ENCODE measurements around the gene IFITM5.
"Not testable (repeated sequence)": the region's sequence is repeated elsewhere in the genome, so short reads cannot be mapped to it uniquely, and the experiment has no call there.

The IFITM5 gene

DNA sequence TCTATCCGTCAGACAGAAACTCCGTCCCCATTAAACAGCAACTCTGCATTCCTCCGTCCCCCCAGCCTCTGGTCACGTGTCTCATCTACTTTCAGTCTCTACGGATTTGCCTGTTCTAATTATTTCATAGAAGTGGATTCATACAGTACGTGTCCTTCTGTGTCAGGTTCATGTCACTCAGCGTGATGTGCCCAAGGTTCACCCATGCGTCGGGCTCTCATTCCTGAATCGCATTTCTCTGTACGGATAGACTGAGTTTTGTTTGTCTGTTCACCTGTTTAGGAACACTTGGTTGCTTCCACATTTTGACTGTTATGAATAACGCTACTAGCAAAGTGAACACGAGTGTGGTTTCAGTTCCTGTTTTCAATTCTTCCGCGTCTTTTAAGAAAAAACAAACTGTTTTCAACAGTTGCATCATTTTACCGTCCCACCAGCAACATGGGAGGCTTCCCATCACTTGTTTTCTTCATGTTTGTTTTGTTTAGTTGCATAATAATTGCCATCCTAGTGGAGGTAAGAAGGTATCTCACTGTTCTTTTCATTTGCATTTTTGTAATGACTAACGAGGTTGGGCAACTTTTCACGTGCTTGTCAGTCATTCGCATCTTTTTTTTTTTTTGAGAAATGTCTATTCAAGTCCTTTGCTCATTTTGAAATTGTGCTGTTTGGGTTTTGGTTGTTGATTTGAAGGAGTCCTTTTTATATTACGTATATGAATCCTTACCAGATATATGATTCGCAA lies 30.0 kb downstream of the IFITM5 start:
- DNase-seq (ENCODE audit: low read depth in 4 of 4, low spot score in 1 of 4): no peak

DNA sequence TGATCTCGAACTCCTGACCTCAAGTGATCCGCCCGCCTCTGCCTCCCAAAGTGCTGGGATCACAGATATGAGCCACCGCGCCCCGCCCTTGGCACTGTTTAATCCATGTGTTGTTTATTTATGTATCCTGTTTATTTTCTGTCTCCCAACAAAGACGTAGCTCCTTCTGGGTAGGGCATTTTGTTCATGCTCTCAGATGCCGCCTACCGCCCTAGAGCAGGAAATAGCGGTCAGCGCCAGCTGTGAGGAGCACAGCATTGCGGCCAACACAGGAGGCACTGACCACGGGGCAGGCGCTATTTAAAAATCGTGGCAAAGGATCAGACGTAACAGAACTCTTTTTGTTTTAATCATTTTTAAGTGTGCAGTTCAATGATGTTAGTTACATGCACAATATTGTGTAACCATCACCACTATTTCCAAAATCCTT lies 30.6 kb downstream of the IFITM5 start:
- DNase-seq (ENCODE audit: low read depth in 4 of 4, low spot score in 1 of 4): not testable (repeated sequence)

DNA sequence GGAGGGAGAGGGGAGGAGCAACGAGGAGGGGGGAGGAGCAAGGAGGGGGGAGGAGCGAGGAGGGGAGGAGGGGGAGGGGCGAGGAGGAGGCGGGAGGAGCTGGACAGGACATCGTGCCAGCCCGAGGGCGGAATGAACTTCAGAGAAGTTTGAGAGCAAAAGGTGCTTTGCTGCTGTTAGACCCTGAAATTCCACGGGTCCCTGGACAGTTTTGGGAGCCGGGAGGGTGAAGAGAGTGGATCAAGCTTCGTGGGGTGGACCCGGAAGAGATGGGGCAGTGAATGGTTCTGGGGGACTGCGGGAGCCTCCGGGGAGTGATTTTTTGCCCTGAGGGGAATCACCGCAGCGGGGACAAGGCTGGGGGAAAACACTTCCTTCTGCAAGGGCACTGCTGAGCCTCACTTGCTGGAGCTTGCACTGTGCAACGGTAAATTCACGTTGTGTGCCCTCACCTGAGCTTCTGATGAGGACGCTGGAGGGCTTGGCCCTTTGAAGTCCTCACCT lies 31.8 kb downstream of the IFITM5 start:
- DNase-seq (ENCODE audit: low read depth in 4 of 4, low spot score in 1 of 4): no peak

DNA sequence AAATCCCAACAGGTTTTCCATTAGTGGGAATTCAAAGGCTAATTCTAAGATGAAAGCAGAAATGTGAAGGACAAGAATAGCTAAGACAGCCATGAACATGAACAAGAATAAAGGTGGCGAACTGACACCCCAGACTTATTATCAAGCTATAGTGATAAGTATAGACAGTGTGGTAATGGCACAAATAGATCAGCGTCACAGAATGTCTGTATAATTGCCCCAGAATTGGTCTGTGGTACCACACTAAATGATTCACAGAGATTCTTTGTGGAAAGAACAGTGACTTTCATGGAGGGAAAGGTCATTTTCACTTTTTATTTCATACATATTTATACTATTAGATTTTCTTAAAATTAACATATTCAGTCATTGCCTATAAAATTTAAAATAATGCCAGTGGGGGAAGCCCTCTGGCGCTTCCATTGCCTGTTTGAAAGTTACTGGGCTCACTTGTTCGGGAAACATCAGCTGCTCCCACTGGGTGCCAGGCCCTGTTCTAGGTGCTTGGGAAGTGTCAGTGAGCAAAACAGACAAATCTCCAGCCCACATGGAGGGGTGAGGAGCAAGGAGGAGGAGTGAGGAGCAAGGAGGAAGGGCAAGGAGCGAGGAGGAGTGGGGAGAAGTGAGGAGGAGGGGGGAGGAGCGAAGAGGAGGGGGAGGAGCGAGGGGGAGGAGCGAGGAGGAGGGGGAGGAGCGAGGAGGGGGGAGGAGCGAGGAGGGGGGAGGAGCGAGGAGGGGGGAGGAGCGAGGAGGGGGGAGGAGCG lies 32.5 kb downstream of the IFITM5 start:
- DNase-seq (ENCODE audit: low read depth in 4 of 4, low spot score in 1 of 4): no peak

DNA sequence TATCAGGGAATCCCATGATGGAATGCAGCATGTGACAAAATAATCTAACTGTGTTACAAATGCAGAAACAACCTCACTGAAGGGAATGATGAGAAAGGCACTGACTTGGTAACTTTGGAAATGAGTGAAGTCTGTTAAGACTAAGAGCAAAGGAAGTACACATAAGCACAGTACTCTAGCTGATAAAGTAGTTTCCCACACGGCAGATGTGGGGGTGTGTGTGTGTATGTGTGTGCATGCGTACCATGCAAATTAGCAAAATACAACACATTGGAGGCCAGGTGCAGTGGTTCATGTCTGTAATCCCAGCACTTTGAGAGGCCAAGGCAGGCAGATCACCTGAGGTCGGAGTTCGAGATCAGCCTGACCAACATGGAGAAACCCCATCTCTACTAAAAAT lies 37.7 kb downstream of the IFITM5 start:
- DNase-seq (ENCODE audit: low read depth in 4 of 4, low spot score in 1 of 4): no peak

DNA sequence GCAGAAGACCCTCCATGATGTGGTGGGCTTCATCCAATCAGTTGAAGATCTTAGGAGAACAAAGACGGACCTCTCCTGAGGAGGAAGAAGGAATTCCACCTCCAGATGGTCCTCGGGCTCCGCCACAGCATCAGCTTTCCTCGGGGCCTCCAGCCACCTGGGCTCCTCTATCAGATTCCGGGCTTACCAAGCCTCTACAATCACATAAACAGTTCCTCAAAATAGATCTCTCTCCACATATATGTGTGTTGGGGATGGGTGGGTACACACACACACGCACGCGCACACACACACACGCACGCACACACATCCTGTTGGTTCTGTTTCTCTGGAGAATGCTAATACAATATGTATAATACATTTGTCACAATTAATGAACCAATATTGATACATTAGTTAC lies 39.9 kb downstream of the IFITM5 start:
- no peak for DNase-seq (ENCODE audit: low read depth in 4 of 4, low spot score in 1 of 4)

DNA sequence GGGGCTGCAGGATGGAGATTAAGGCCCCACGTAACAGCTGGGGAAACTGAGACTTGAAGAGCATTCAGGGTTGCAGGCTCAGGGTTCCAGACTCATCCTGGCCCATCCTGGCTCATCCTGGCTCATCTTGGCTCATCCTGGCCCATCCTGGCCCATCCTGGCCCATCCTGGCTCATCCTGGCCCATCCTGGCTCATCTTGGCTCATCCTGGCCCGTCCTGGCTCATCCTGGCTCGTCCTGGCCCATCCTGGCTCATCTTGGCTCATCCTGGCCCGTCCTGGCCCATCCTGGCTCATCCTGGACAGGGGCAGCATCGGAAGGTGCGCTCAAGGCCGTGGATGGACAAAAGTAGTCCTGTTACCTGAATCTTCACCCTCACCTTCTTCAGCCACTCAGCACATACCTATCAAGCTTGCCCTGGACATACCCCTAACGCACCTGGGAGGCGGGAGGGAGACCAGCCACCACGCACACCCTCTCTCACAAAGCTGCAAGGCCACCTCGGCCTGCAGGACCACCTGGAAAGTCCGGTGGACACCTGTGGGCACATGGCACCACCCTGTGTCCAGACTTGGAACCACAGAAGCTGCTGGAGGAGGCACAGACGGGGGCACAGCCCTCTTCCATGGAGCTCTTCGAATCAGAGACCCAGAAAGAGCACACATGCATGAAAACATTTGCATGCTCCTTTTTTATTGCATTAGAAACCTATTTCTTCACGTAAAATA lies 41.4 kb downstream of the IFITM5 start:
- DNase-seq (ENCODE audit: low read depth in 4 of 4, low spot score in 1 of 4): no peak

DNA sequence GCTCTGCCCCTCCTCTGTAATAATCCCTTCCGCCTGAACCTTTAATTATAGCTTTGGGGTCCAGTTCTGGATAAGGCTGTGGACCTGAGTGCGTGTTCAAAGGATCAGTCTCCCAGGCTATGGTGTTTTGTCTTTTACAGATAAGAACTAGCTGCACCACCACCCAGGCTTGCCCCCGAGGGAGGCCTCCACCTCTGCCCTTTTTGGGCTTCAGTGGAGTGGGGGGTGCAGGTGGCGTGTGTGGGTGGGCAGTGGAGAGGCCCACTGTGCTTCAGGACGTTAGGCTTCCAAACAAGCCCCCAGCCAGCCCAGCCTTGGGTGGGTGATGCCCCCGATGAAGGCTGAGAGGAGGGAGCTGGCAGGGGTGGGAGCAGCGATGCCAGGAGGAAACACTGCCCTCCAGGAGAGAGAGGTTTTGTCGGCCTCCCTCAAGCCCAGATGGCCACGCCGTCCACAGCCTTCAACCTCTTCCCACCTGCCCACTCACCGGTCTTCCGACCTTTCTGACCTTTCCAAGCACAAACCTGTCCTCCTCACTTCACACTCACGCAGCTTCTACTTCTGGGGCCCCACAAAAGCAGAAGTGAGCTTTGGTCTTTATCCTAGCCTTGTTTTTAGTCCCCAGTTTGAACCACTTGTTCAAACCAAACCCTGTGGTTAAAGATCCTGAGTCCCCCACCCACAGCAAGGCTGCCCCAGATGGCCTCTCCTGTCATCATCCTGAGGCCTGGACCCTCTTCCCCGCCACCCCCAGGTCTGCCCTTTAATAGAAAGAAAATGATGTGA lies 42.2 kb downstream of the IFITM5 start:
- DNase-seq (ENCODE audit: low read depth in 4 of 4, low spot score in 1 of 4): no peak

DNA sequence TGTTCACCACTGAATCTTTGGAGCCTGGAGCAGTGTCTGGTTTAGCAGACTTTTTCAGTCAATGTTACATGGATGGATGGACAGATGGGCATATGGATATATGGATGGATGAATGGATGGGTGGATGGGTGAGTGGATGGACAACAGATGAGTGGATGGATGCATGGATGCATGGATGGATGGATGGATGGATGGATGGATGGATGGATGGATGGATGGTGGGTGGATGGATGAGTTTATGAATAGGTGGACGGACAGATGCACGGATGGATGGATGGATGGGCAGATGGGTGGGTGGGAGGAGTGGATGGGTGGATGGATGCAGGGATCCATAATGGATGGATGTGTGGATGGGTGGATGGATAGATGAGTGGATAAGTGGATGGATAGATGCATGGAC lies 43.5 kb downstream of the IFITM5 start:
- DNase-seq (ENCODE audit: low read depth in 4 of 4, low spot score in 1 of 4): no peak

DNA sequence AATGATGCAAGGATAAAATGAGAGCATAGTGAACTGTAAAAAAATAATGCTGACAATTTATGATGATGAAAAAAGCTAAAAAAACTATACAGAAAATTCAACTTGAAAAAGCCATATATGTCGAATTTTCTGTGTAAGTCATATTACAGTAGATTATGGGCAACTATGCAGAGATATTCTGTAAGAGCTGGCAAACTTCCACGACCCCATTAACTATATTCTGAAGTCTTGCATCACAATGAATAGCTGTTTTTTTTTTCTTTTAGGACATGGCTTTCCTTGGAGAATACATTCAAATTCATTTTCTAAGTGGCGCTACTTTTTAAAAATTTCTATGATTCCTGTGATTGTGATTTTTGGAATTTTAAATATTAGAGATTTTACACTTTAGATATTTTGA lies 44.1 kb downstream of the IFITM5 start:
- no peak for DNase-seq (ENCODE audit: low read depth in 4 of 4, low spot score in 1 of 4)

DNA sequence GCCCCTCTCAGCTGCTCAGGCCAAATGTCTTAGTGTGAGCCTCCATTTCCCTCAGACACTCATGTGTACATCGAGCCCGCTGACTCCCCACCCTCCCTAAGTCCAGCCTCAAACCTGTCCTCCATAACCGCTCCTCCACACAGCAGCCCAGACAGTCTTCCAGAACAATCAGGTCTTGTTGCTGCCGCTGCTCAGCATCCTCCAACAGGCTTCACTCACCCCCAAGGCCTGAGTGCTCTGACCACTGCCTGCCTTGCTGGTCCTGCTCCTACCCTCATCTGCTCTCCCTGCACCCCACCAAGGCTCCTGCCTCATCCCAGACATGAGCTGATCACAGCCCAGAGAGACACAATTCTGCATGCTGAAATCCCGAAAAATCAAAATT lies 45.4 kb downstream of the IFITM5 start:
- no peak for DNase-seq (ENCODE audit: low read depth in 4 of 4, low spot score in 1 of 4)

DNA sequence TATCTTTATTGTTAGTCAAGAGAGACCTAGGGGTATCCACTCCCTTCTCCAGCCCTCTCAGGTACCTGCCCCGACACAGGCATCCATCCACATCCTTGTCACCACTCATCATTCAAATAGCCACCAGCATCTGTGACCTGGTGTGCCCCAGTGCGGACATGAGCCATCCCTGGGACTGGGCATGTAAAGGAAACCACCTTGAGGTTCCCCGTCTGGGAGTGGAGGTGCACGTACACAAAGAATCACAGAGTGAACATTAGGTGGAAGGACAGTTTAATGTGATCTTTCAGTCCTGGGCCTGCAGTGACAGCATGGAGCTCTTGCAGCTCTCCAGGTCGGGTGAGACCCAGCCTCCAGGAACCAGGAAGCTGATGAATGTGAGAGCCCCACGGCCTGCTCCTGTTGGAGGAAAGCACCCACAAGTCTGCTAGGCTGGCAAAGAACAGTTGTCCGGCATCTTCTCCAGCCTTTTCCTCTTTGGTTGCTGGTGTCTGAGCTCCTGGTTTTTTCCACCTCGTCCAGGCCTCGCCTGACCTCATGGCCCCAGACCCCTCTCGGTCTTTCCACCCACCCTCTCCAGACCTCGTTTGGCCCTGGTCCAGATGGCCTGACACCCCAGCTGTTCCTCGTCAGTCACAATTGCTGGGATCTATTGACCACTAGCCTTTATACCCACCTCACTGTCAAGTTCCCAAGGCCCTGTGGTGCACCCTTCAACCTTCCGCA lies 46.0 kb downstream of the IFITM5 start:
- DNase-seq (ENCODE audit: low read depth in 4 of 4, low spot score in 1 of 4): no peak

DNA sequence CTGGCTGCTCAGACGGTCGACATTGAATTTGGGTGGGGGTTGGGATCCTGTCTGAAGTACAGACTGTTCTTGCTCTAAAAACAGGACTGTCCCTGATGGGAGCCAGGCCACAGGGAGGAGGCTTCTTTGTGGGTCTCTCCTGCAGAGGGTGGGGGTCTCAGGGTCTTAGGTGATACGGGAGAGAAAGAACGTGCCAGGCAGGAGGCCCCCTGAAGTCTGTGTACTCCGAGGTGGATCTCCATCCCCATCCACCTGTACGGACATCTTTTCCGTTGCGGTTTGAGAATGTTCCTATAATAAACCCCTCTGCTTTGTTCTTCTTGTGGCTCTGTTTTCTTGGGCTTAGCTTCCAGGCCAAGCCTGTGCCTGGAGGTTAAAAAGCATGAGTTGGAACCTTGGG lies 46.7 kb downstream of the IFITM5 start:
- DNase-seq (ENCODE audit: low read depth in 4 of 4, low spot score in 1 of 4): no peak

DNA sequence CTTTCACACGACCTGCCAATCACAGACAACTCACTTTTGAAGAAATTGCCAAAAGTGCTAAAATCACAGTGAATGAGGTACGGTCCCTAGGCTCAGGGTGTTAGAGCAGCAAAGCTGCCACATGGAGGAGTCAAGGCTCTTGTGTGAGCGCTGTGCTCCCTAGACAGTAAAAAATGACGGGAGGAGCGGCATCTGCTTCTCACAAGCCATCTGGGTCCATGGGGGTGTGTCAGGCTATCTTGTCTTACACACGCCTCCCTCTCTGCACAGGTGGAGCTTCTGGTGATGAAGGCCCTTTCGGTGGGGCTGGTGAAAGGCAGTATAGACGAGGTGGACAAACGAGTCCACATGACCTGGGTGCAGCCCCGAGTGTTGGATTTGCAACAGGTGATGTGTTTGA lies 47.8 kb downstream of the IFITM5 start:
- DNase-seq (ENCODE audit: low read depth in 4 of 4, low spot score in 1 of 4): no peak

DNA sequence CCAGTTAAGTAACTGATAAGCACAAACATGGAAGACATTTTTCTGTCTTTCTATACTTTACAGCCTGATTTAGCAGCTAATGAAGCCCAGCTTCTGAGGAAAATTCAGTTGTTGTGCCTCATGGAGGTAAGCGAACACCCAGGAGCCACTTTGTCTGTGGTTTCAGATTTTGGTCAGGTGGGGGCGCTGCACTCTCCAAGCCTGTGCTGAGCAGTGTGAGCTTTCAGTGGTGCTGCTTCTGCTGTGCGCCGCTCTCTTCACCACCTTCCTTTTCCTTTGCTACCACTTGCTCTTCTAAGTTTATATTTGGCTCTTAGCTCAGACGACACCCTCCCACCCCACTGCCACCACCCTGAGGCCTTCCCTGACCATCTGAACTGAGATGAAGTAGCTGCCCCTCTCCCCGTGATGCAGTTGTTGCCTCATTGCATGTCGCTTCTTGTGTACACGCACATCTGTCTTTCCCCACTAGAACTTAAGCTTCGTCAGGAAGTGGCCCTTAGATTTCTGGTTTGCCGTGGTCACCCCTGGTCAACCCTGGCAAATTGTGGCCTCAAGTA lies 48.5 kb downstream of the IFITM5 start:
- peak in 3 of 4 experiments; percentile 51 to 67 (median 54) for DNase-seq (ENCODE audit: low read depth in 4 of 4, low spot score in 1 of 4)

DNA sequence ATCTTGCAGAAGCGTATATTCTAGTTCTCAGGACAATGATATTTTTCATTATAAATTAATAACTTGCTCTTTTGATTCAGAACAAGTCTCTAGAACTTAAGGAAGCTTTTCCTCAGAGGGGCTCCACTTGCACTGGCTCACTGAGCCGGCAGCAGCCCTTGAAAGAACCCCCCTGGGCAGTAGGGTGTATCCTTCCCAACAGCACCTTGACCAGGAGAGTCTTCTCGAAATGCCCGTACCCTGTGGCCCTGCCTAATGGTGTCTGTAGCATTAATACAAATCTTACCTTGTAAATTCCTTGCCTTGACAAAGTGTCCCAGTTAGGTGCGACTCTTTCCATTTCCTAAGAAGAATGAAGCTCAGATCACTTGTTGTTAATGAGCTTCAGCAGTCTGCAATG lies 49.1 kb downstream of the IFITM5 start:
- DNase-seq (ENCODE audit: low read depth in 4 of 4, low spot score in 1 of 4): no peak

DNA sequence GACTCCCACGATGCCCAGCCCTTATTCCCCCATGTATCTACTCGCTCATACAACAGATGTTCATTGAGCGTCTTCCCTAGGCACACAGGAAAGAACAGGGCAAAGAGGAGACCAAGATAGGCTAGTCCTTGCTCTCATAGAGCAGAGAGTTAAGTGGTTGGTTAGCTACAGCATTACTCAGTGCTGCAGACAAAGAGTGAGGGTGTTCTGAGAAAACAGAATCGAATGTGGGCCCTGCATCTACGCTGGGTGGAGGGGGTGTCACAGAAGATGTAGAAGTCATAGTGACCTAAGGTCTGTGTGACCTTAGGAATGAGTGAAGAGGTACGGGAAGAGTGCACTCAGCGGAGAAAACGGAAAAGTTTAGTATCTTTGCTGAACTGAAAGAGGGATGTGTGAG lies 50.3 kb downstream of the IFITM5 start:
- DNase-seq (ENCODE audit: low read depth in 4 of 4, low spot score in 1 of 4): no peak
